Stimulated activated CD8-positive, alpha-beta memory T cell treated with anti-CD3 and anti-CD28 coated beads, Interleukin-4, amount 100 ng/mL, for 4 hours (primary cell): Measurements from ENCODE around the gene OBP2B.

ENCODE experiments used
- DNase-seq, 2 donors: peaks; one replicate each; pipeline ENCODE4 v3.0.0-alpha.2; 2020; ENCODE audit warnings: low read depth in 2 of 2, low spot score in 1 of 2

Gene OBP2B

GRCh38 chr9:133169102-133169501 is 39.9 kb downstream of the OBP2B start:
- DNase-seq = no peak

- no peak for DNase-seq
These were observed 40.6 kb downstream of the OBP2B start for GRCh38 chr9:133168432-133168831.

- DNase-seq = no peak
These were observed 41.3 kb downstream of the OBP2B start for GRCh38 chr9:133167769-133168168.

GRCh38 chr9:133167096-133167730 is 41.8 kb downstream of the OBP2B start:
- no peak for DNase-seq

GRCh38 chr9:133166392-133166791 is 42.7 kb downstream of the OBP2B start:
- DNase-seq = no peak

- DNase-seq = no peak
These were observed 43.7 kb downstream of the OBP2B start for GRCh38 chr9:133165452-133165730.

GRCh38 chr9:133164191-133164590 is 44.9 kb downstream of the OBP2B start:
- DNase-seq = no peak

GRCh38 chr9:133163504-133164172 is 45.4 kb downstream of the OBP2B start, which contains the start of gene GBGT1:
Gene GBGT1, minus strand, starts transcription at chr9:133163914. Its CDS starts 1,502 bp downstream, at chr9:133162412.
- DNase-seq = no peak

GRCh38 chr9:133162861-133163503 is 46.1 kb downstream of the OBP2B start:
- no peak for DNase-seq

- no peak for DNase-seq
These were observed 47.5 kb downstream of the OBP2B start for GRCh38 chr9:133161547-133161950.

- DNase-seq = no peak
These were observed 48.1 kb downstream of the OBP2B start for GRCh38 chr9:133160742-133161546.

- DNase-seq = no peak
These were observed 50.4 kb downstream of the OBP2B start for GRCh38 chr9:133158695-133159094.
